GM12878 (cell line): Measurements from ENCODE around the gene PSMG3. TPM values are rescaled to one million over a fixed set of nuclear protein-coding genes. Genes with fewer than 3 reads are reported as not detected.

Source experiments
- ATAC-seq: fragments of 200-7000 bp; cut with Tn5 transposase; 3 replicates; pipeline ENCODE4 v1.9.1; 2020; ENCODE audit warnings: mild to moderate bottlenecking, moderate library complexity
- BruUV-seq: library from RNA; stranded (reverse); fragments of 400-500 nt; replicated peaks from 2 replicates; lab custom pipeline; 2021; lab: Mats Ljungman, UMichigan
- CTCF ChIA-PET: fragments of 300-600 bp; sonication (Branson Sonifier 250); formaldehyde crosslinking; extraction: SDS; loops from one replicate; lab custom pipeline; 2021; ENCODE audit warnings: inconsistent platforms; lab: Yijun Ruan, JAX
- POLR2A ChIA-PET: fragments of 350-600 bp; formaldehyde crosslinking; extraction: SDS; loops from one replicate; lab custom pipeline; 2021; ENCODE audit warnings: inconsistent platforms; lab: Charles Lee
- RAD21 ChIA-PET: fragments of 300-600 bp; sonication (Branson Sonifier 250); formaldehyde crosslinking; loops from one replicate; lab custom pipeline; 2023; ENCODE audit warnings: antibody characterized with exemption; ENCODE audit not compliant: unreplicated experiment; lab: Charles Lee
- SMC1A ChIA-PET: fragments of 300-600 bp; sonication (Branson Sonifier 250); formaldehyde crosslinking; loops from one replicate; lab custom pipeline; 2023; ENCODE audit not compliant: unreplicated experiment, uncharacterized antibody; lab: Charles Lee
- DNase-seq: peaks from one replicate; pipeline ENCODE4 v3.0.0-alpha.2; 2011; ENCODE audit warnings: low read depth, low spot score
- FAIRE-seq: peaks from 3 replicates; lab custom pipeline; 2011; peaks lifted over from hg19 to GRCh38; lab: Jason Lieb, UNC
- H2AFZ ChIP-seq: 2 replicates; pipeline ENCODE4 v1.6.0; 2011; ENCODE audit warnings: low read depth, low read length, control low read depth; ENCODE audit not compliant: control insufficient read depth
- H3K27ac ChIP-seq: 2 replicates; pipeline ENCODE4 v1.5.1; 2011; ENCODE audit warnings: control low read depth; ENCODE audit not compliant: control insufficient read depth, insufficient read depth
- H3K27me3 ChIP-seq, 2 experiments: replicated peaks in 1 of 2; 2 replicates each; pipeline versions ENCODE4 v1.6.0 to v1.6.1; 2011; ENCODE audit warnings: low read length in 1 of 2; ENCODE audit not compliant: control insufficient read depth in 2 of 2, insufficient read depth in 2 of 2
- H3K36me3 ChIP-seq, 2 experiments: 2 replicates each; pipeline ENCODE4 v1.5.1; 2011; ENCODE audit warnings: low read length in 1 of 2; ENCODE audit not compliant: control insufficient read depth in 2 of 2, insufficient read depth in 2 of 2
- H3K4me1 ChIP-seq: 2 replicates; pipeline ENCODE4 v1.6.1; 2011; ENCODE audit warnings: mild to moderate bottlenecking, low read length, moderate library complexity, mixed read lengths; ENCODE audit not compliant: control insufficient read depth, insufficient read depth
- H3K4me2 ChIP-seq: 2 replicates; pipeline ENCODE4 v1.6.0; 2011; ENCODE audit warnings: control low read depth; ENCODE audit not compliant: control insufficient read depth, insufficient read depth
- H3K4me3 ChIP-seq: fragments of 200-600 bp; sonication (generic); 2 replicates; pipeline ENCODE4 v1.5.1; 2016
- H3K79me2 ChIP-seq: 2 replicates; pipeline ENCODE4 v1.6.0; 2011; ENCODE audit warnings: low read length; ENCODE audit not compliant: control insufficient read depth, insufficient read depth
- H3K9ac ChIP-seq: 2 replicates; pipeline ENCODE4 v1.8.0; 2011; ENCODE audit warnings: low read length, control low read depth, mixed read lengths; ENCODE audit not compliant: control insufficient read depth, insufficient read depth
- H3K9me3 ChIP-seq: replicated peaks from 3 replicates; pipeline ENCODE4 v1.5.1; 2011; ENCODE audit warnings: mild to moderate bottlenecking, low read length; ENCODE audit not compliant: control insufficient read depth, insufficient read depth
- H4K20me1 ChIP-seq: 2 replicates; pipeline ENCODE4 v1.6.0; 2011; ENCODE audit not compliant: control insufficient read depth, insufficient read depth
- CBX3 ChIP-seq: fragments of 200-600 bp; sonication (generic); IDR thresholded peaks from 2 replicates; pipeline ENCODE4 v1.6.1; 2016; ENCODE audit warnings: low read depth, borderline replicate concordance
- TCF12 ChIP-seq: IDR thresholded peaks from 2 replicates; pipeline ENCODE4 v1.6.1; 2011; ENCODE audit warnings: low read depth, mild to moderate bottlenecking, low read length
- WGBS: methylation state at CpG from one replicate; pipeline ENCODE4 v1.1.6; 2016; ENCODE audit warnings: low lambda C conversion rate; ENCODE audit not compliant: insufficient replicate concordance, insufficient coverage; ENCODE audit errors: missing lambda C conversion rate; 5-methylcytosine and 5-hydroxymethylcytosine counted together
- in situ Hi-C: fragments of 300-500 bp; cut with MboI; formaldehyde crosslinking; loops from 9 replicates; pipeline ENCODE4 v1.14.3; 2018; ENCODE audit warnings: mixed read lengths
- intact Hi-C: fragments of 100-400 bp; cut with micrococcal nuclease; formaldehyde crosslinking; loops from one replicate; pipeline ENCODE4 v1.14.2; 2022; ENCODE audit not compliant: unreplicated experiment
- polyA plus RNA-seq, 11 experiments: library from polyadenylated mRNA; depleted of rRNA in 4 of 11; unstranded in 6 of 11; stranded (reverse) in 5 of 11; fragments of >200 nt; fragmentation: Nextera tagmentation in 4 of 11; fragmentation: Illumina TruSeq in 1 of 11; extraction: Ambion mirVana in 4 of 11; extraction: Trizol in 1 of 11; gene quantifications; 1 replicate in 1 of 11; 2 replicates in 10 of 11; pipeline versions ENCODE4 v1.2.1 to v1.2.3, GENCODE V29; 2011 to 2016; ENCODE audit warnings: inconsistent platforms in 2 of 11, missing spikeins in 2 of 11, low read depth in 1 of 11
- total RNA-seq, 4 experiments: library from RNA; depleted of rRNA in 3 of 4; stranded (reverse); fragments of >200 nt in 3 of 4; fragmentation: Illumina TruSeq in 1 of 4; extraction: Trizol in 1 of 4; gene quantifications; 2 replicates each; pipeline versions ENCODE4 v1.2.1 to v1.2.3, GENCODE V29; 2013 to 2021
- TF ChIP-seq, protein P1 (sequence below): fragments of 150-350 bp; IDR thresholded peaks from 2 replicates; pipeline ENCODE4 v1.6.1; 2014; ENCODE audit warnings: mild to moderate bottlenecking, low read depth, low read length
- TF ChIP-seq, protein P2 (sequence below): IDR thresholded peaks from 2 replicates; pipeline ENCODE4 v1.6.1; 2011; ENCODE audit warnings: borderline replicate concordance, low read depth, mild to moderate bottlenecking, moderate library complexity, mixed read lengths, low read length; ENCODE audit not compliant: insufficient read depth; ENCODE audit errors: extremely low read length

PSMG3 gene
- total and polyA plus RNA-seq, 10 of the 15 experiments (the other 5 are each of a cell fraction or from before 2014, with no cell fraction given) = 23.9 to 115 (median 60.6) TPM

DNA sequence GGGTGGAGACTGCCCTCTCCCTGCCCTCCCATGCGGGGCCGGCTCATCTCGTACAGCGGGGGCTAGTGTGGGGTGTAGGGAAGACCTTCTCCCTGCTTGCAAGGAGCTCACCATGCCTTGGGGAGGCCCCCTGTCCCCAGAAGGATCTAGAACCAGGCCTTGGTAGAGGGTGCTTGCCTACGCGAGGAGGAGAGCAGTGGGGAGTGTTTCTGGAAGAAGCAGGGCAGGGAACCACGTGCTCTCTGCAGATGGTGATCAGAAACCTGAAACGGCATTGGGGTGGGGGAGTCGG lies 36.6 kb downstream of the PSMG3 start:
- WGBS = 1% methylated on average over 8 of the region's 9 CpGs
- Histone ChIP-seq H3K9me3 (no peaks in the 10 kb centered on the region), H4K20me1 (peaks cover 7% of the 10 kb centered on the region; the same call in 1 of the 2 replicates), H3K4me1 (peaks cover 13% of the 10 kb centered on the region), H2AFZ (no peak overlapping the region), H3K27ac (peak overlapping the region; percentile 27), H3K36me3 (peaks cover 0 to 3% of the 10 kb centered on the region in 2 experiments; a peak in 2 of 4 replicates), H3K79me2 (peaks cover 43% of the 10 kb centered on the region), H3K4me3 (peak overlapping the region; percentile 63), H3K4me2 (peak overlapping the region; percentile 96), H3K27me3 (no peaks in the 10 kb centered on the region), H3K9ac (peak overlapping the region; percentile 25; the same call in 1 of the 2 replicates)
- ChIA-PET SMC1A (no interaction called here), CTCF (interaction anchor here (3.0 kb wide), 1 partner anchor 27 kb away, joined by 9 read pairs; no protein-coding TSS in a partner anchor), RAD21 (no interaction called here), POLR2A (no interaction called here)
- no TSS peak for BruUV-seq
- in situ Hi-C loops = no loop called here
- intact Hi-C loops = loop anchor here (2.0 kb wide), 1 partner anchor 28 kb away; the partner anchor contains the start of gene INTS1
- ATAC-seq = peak; percentile 27
- no peak for FAIRE-seq
- TF ChIP-seq CBX3 (no peak), TCF12 (no peak)
- TF ChIP-seq, protein P1, sequence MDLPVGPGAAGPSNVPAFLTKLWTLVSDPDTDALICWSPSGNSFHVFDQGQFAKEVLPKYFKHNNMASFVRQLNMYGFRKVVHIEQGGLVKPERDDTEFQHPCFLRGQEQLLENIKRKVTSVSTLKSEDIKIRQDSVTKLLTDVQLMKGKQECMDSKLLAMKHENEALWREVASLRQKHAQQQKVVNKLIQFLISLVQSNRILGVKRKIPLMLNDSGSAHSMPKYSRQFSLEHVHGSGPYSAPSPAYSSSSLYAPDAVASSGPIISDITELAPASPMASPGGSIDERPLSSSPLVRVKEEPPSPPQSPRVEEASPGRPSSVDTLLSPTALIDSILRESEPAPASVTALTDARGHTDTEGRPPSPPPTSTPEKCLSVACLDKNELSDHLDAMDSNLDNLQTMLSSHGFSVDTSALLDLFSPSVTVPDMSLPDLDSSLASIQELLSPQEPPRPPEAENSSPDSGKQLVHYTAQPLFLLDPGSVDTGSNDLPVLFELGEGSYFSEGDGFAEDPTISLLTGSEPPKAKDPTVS = 0 out of 2 replicates have a peak, but pooled peaks have one; percentile 38
- TF ChIP-seq, protein P2, sequence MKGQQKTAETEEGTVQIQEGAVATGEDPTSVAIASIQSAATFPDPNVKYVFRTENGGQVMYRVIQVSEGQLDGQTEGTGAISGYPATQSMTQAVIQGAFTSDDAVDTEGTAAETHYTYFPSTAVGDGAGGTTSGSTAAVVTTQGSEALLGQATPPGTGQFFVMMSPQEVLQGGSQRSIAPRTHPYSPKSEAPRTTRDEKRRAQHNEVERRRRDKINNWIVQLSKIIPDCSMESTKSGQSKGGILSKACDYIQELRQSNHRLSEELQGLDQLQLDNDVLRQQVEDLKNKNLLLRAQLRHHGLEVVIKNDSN = peak; percentile 25
- no peak for DNase-seq
